Sigmoid colon (tissue), 7 donors: Measurements from ENCODE around the gene CCNH. TPM values are rescaled to one million over a fixed set of nuclear protein-coding genes. Genes with fewer than 3 reads are reported as not detected.

Experiments used
- DNase-seq: peaks from one replicate; pipeline ENCODE4 v3.0.0-alpha.2; 2019
- H3K27ac ChIP-seq, 4 donors: fragments of 200-600 bp; sonication (generic); one replicate each; pipeline ENCODE4 v1.5.1; 2016 to 2019; ENCODE audit warnings: mild to moderate bottlenecking in 1 of 4
- H3K27me3 ChIP-seq, 3 donors: fragments of 200-600 bp; sonication (generic); one replicate each; pipeline ENCODE4 v1.5.1; 2019; ENCODE audit warnings: mild to moderate bottlenecking in 1 of 3
- H3K36me3 ChIP-seq, 4 donors: fragments of 200-600 bp; sonication (generic); one replicate each; pipeline ENCODE4 v1.5.1; 2016 to 2019
- H3K4me1 ChIP-seq, 4 donors: fragments of 200-600 bp; sonication (generic); one replicate each; pipeline ENCODE4 v1.5.1; 2017 to 2019
- H3K4me3 ChIP-seq, 4 donors: fragments of 200-600 bp; sonication (generic); one replicate each; pipeline ENCODE4 v1.5.1; 2017 to 2019; ENCODE audit warnings: mild to moderate bottlenecking in 2 of 4, moderate library complexity in 1 of 4
- H3K9me3 ChIP-seq, 4 donors: fragments of 200-600 bp in 3 of 4; sonication (generic) in 3 of 4; one replicate each; pipeline versions ENCODE4 v1.5.1 to v1.6.1; 2013 to 2019
- CTCF ChIP-seq, 4 experiments: fragments of 450-650 bp in 3 of 4; fragments of 200-600 bp in 1 of 4; IDR thresholded peaks; one replicate each; pipeline ENCODE4 v1.5.1; 2016 to 2019; ENCODE audit warnings: antibody characterized with exemption in 4 of 4, mild to moderate bottlenecking in 3 of 4, moderate library complexity in 2 of 4
- EP300 ChIP-seq, 4 donors: sonication (generic); formaldehyde crosslinking; IDR thresholded peaks; one replicate each; pipeline ENCODE4 v1.6.1; 2017; ENCODE audit warnings: antibody characterized with exemption in 4 of 4
- POLR2A ChIP-seq, 2 donors: fragments of 450-650 bp; IDR thresholded peaks; one replicate each; pipeline ENCODE4 v1.6.1; 2016; ENCODE audit warnings: antibody characterized with exemption in 2 of 2, mild to moderate bottlenecking in 2 of 2, moderate library complexity in 2 of 2
- POLR2AphosphoS5 ChIP-seq, 4 donors: sonication (generic); formaldehyde crosslinking; IDR thresholded peaks; one replicate each; pipeline ENCODE4 v1.6.1; 2017; ENCODE audit warnings: antibody characterized with exemption in 4 of 4
- WGBS, 2 donors: extraction: QIAGEN DNeasy Blood & Tissue Kit; methylation state at CpG; one replicate each; pipeline ENCODE4 v1.1.7; 2013; 5-methylcytosine and 5-hydroxymethylcytosine counted together
- intact Hi-C: fragments of 100-400 bp; cut with DNase I; formaldehyde crosslinking; loops from one replicate; pipeline ENCODE4 v1.15.1; 2023
- polyA plus RNA-seq, 3 donors: library from polyadenylated mRNA; stranded (reverse); fragments of 200-250 nt; gene quantifications; one replicate each; pipeline ENCODE4 v1.2.3, GENCODE V29; 2013
- total RNA-seq, 4 donors: library from RNA; depleted of rRNA; stranded (reverse); fragments of >200 nt; gene quantifications; one replicate each; pipeline ENCODE4 v1.1.0, GENCODE V29; 2016
- donor health status: healthy with polysubstance abuse.
- donor health status: Bipolar disorder and iron deficiency.
- donor health status: healthy.

The CCNH gene
- total and polyA plus RNA-seq, 7 donors: 32.1 to 92.7 (median 79.2) TPM

GRCh38 chr5:87383216-87383615 lies 29.5 kb downstream of the CCNH start:
- no peak for DNase-seq
- H3K27ac ChIP-seq: no peak overlapping the region
- no peaks in the 10 kb centered on the region for H3K9me3 ChIP-seq
- H3K4me3 ChIP-seq: no peak overlapping the region
- 77 to 83% methylated on average over 1 of the region's 1 CpG for WGBS, 2 donors
- H3K36me3 ChIP-seq: peaks cover 0 to 84% (median 9%) of the 10 kb centered on the region in 4 donors
- intact Hi-C loops: no loop called here
- TF ChIP-seq CTCF (IDR thresholded peaks at IDR 0.05) (no peak), POLR2A (IDR thresholded peaks at IDR 0.05) (no peak), POLR2AphosphoS5 (IDR thresholded peaks at IDR 0.05) (no peak), EP300 (IDR thresholded peaks at IDR 0.05) (no peak)
- H3K27me3 ChIP-seq: no peaks in the 10 kb centered on the region
- peaks cover 0 to 10% (median 3%) of the 10 kb centered on the region in 4 donors for H3K4me1 ChIP-seq

GRCh38 chr5:87382224-87382623 lies 30.5 kb downstream of the CCNH start:
- no peak for DNase-seq
- intact Hi-C loops: no loop called here
- H3K36me3 ChIP-seq: peaks cover 0 to 84% (median 9%) of the 10 kb centered on the region in 4 donors
- H3K9me3 ChIP-seq: no peaks in the 10 kb centered on the region
- no peaks in the 10 kb centered on the region for H3K27me3 ChIP-seq
- TF ChIP-seq CTCF (IDR thresholded peaks at IDR 0.05): no peak
- no peak for TF ChIP-seq POLR2AphosphoS5 (IDR thresholded peaks at IDR 0.05)
- TF ChIP-seq POLR2A (IDR thresholded peaks at IDR 0.05): no peak
- TF ChIP-seq EP300 (IDR thresholded peaks at IDR 0.05): no peak
- H3K4me1 ChIP-seq: peaks cover 0 to 10% (median 3%) of the 10 kb centered on the region in 4 donors
- no peak overlapping the region for H3K4me3 ChIP-seq
- H3K27ac ChIP-seq: no peak overlapping the region
- WGBS, 2 donors: 99 to 100% methylated on average over 1 of the region's 1 CpG

GRCh38 chr5:87372705-87373104 lies 40.0 kb downstream of the CCNH start:
- Histone ChIP-seq H3K9me3 (no peaks in the 10 kb centered on the region), H3K27me3 (no peaks in the 10 kb centered on the region), H3K27ac (no peak overlapping the region), H3K36me3 (peaks cover 0 to 72% (median 9%) of the 10 kb centered on the region in 4 donors), H3K4me1 (no peaks in the 10 kb centered on the region), H3K4me3 (no peak overlapping the region)
- intact Hi-C loops: no loop called here
- 88 to 91% methylated on average over 2 of the region's 2 CpGs for WGBS, 2 donors
- no peak for DNase-seq
- TF ChIP-seq POLR2AphosphoS5 (IDR thresholded peaks at IDR 0.05): no peak

GRCh38 chr5:87369431-87369830 lies 43.3 kb downstream of the CCNH start:
- H3K4me1 ChIP-seq: no peaks in the 10 kb centered on the region
- intact Hi-C loops: no loop called here
- no peak overlapping the region for H3K27ac ChIP-seq
- TF ChIP-seq CTCF (IDR thresholded peaks at IDR 0.05): no peak
- TF ChIP-seq POLR2AphosphoS5 (IDR thresholded peaks at IDR 0.05): no peak
- TF ChIP-seq POLR2A (IDR thresholded peaks at IDR 0.05): no peak
- no peak for TF ChIP-seq EP300 (IDR thresholded peaks at IDR 0.05)
- H3K4me3 ChIP-seq: no peak overlapping the region
- H3K36me3 ChIP-seq: peaks cover 0 to 63% (median 0%) of the 10 kb centered on the region in 4 donors
- no peaks in the 10 kb centered on the region for H3K27me3 ChIP-seq
- no peak for DNase-seq
- H3K9me3 ChIP-seq: no peaks in the 10 kb centered on the region

- Histone ChIP-seq H3K4me3 (no peak overlapping the region), H3K27ac (no peak overlapping the region), H3K9me3 (no peaks in the 10 kb centered on the region), H3K27me3 (no peaks in the 10 kb centered on the region), H3K36me3 (peaks cover 0 to 65% (median 0%) of the 10 kb centered on the region in 4 donors), H3K4me1 (no peaks in the 10 kb centered on the region)
- WGBS, 2 donors: 94 to 98% methylated on average over 3 of the region's 3 CpGs
- TF ChIP-seq EP300 (IDR thresholded peaks at IDR 0.05): no peak
- no peak for TF ChIP-seq POLR2AphosphoS5 (IDR thresholded peaks at IDR 0.05)
- TF ChIP-seq CTCF (IDR thresholded peaks at IDR 0.05): no peak
- no peak for TF ChIP-seq POLR2A (IDR thresholded peaks at IDR 0.05)
- intact Hi-C loops: no loop called here
- no peak for DNase-seq
Measured at GRCh38 chr5:87368601-87369000, 44.1 kb downstream of the CCNH start.
